PC-9 (cell line): ENCODE data around the gene MRPL32.

ENCODE experiments used
- EZH2 ChIP-seq: fragments of 200-600 bp; sonication (generic); IDR thresholded peaks from 2 replicates; pipeline ENCODE4 v1.8.0; 2017; ENCODE audit warnings: antibody characterized with exemption, low read depth
- TF ChIP-seq, protein P1 (sequence below): fragments of 200-600 bp; sonication (generic); conservative IDR thresholded peaks from 2 replicates; pipeline ENCODE4 v1.6.1; 2017; ENCODE audit warnings: mixed run types, antibody characterized with exemption, mild to moderate bottlenecking, moderate library complexity

DNA sequence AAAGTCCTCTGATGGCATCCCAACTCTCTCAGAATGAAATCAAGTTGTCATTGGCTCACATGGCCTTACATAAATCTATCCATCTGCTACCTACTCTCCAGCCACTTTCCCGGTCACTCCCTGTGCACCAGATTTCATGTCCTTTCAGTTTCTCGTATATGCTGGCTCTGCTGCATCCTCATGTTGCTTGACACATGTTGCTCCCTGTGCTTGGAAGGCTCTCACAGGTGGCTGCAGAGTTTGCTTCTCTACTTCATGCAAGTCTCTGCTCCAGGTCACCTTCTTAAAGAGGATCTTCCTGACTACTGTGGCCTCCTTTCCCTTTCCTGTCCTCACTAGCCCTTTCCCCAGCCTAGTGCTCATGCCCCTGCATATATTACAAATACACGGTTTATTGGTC is 48.3 kb downstream of the MRPL32 start:
- TF ChIP-seq, protein P1, sequence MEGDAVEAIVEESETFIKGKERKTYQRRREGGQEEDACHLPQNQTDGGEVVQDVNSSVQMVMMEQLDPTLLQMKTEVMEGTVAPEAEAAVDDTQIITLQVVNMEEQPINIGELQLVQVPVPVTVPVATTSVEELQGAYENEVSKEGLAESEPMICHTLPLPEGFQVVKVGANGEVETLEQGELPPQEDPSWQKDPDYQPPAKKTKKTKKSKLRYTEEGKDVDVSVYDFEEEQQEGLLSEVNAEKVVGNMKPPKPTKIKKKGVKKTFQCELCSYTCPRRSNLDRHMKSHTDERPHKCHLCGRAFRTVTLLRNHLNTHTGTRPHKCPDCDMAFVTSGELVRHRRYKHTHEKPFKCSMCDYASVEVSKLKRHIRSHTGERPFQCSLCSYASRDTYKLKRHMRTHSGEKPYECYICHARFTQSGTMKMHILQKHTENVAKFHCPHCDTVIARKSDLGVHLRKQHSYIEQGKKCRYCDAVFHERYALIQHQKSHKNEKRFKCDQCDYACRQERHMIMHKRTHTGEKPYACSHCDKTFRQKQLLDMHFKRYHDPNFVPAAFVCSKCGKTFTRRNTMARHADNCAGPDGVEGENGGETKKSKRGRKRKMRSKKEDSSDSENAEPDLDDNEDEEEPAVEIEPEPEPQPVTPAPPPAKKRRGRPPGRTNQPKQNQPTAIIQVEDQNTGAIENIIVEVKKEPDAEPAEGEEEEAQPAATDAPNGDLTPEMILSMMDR, result no peak
- TF ChIP-seq EZH2, result no peak
